GM12865 (cell line): ENCODE data around the gene ABCA12.

Experiments used
- DNase-seq: peaks from one replicate; pipeline ENCODE4 v3.0.0; 2010; ENCODE audit warnings: low read depth
- H3K4me3 ChIP-seq: 2 replicates; pipeline ENCODE4 v1.5.1; 2011; ENCODE audit warnings: mild to moderate bottlenecking, low read depth, low read length, control low read depth
- CTCF ChIP-seq: IDR thresholded peaks from 2 replicates; pipeline ENCODE4 v1.5.1; 2011; ENCODE audit warnings: low read length, control low read depth, low read depth, inconsistent platforms; ENCODE audit not compliant: insufficient read depth; ENCODE audit errors: missing control alignments

Gene ABCA12

GRCh38 chr2:214946949-214947348, 191.5 kb downstream of the ABCA12 start:
- no peak for TF ChIP-seq CTCF
- DNase-seq, result peak; percentile 18
- H3K4me3 ChIP-seq, result no peak overlapping the region

- no peak for TF ChIP-seq CTCF
- no peak for DNase-seq
These were observed 204.4 kb downstream of the ABCA12 start for GRCh38 chr2:214934006-214934405.

GRCh38 chr2:214904634-214905033, 233.8 kb downstream of the ABCA12 start:
- H3K4me3 ChIP-seq, result no peak overlapping the region
- TF ChIP-seq CTCF, result no peak
- DNase-seq, result no peak

More at GRCh38 chr2:214934006-214934405, 204.4 kb downstream of the ABCA12 start:
- no peak overlapping the region for H3K4me3 ChIP-seq

- no peak overlapping the region for H3K4me3 ChIP-seq
- TF ChIP-seq CTCF, result no peak
- no peak for DNase-seq
These were observed 234.2 kb downstream of the ABCA12 start for GRCh38 chr2:214904176-214904575.

GRCh38 chr2:214902286-214902685, 236.1 kb downstream of the ABCA12 start:
- no peak overlapping the region for H3K4me3 ChIP-seq
- no peak for DNase-seq
- no peak for TF ChIP-seq CTCF

GRCh38 chr2:214899751-214900150, 238.7 kb downstream of the ABCA12 start:
- TF ChIP-seq CTCF, result no peak
- no peak overlapping the region for H3K4me3 ChIP-seq
- no peak for DNase-seq

- no peak for DNase-seq
- TF ChIP-seq CTCF, result no peak
- no peak overlapping the region for H3K4me3 ChIP-seq
These were observed 242.2 kb downstream of the ABCA12 start for GRCh38 chr2:214896274-214896673.
